Measurements from ENCODE around the gene ASB16.

DNA sequence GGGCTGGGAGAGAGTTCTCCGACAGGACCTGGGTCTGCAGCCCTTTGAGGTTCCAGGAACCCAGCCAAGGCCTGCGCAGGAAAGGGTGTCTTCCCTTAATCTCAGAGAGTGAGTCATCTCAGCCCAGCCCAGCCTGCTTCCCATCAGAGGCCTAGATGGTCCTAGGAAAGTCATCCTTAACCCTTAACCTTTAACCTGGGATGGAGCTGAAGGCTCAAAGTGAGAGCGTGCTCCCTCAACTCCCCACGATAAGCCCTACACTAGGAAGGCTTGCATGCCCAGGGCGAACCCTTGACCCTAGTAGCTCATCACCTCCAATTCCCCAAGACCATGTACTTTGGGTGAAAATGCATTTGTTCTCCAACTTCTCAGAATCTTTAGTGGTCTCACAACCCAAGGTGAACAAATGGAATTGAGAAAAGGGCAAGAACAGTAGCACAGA is 34.0 kb downstream of the ASB16 start:
- TF ChIP-seq, protein P1, sequence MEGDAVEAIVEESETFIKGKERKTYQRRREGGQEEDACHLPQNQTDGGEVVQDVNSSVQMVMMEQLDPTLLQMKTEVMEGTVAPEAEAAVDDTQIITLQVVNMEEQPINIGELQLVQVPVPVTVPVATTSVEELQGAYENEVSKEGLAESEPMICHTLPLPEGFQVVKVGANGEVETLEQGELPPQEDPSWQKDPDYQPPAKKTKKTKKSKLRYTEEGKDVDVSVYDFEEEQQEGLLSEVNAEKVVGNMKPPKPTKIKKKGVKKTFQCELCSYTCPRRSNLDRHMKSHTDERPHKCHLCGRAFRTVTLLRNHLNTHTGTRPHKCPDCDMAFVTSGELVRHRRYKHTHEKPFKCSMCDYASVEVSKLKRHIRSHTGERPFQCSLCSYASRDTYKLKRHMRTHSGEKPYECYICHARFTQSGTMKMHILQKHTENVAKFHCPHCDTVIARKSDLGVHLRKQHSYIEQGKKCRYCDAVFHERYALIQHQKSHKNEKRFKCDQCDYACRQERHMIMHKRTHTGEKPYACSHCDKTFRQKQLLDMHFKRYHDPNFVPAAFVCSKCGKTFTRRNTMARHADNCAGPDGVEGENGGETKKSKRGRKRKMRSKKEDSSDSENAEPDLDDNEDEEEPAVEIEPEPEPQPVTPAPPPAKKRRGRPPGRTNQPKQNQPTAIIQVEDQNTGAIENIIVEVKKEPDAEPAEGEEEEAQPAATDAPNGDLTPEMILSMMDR (IDR thresholded peaks at IDR 0.05) = no peak
- no peak for TF ChIP-seq POLR2A (IDR thresholded peaks at IDR 0.05)

Measured in Peyer's patch (tissue), 4 donors.